ENCODE measurements around the gene KCNE1.

The KCNE1 gene

GRCh38 chr21:34536311-34536710 is 24.3 kb upstream of the KCNE1 start:
- no peak for DNase-seq

DNA sequence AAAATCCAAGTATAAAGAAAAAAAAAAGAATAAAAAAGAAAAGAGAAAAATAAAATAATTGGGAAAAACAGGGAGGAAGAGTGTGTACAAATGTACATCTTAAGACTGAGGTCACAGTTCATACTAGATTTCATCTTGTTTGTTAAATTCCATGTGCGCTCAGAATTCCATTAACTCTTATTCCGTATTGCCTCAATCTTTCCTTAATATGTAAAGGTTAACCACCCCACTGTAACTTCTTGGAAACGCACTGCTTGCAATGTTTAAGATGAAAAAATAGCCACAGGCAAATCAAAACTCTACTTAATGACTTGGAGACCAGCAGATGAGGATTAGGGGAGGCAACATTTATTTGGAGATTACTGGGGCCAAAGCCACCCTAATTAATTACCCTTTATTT is 23.9 kb upstream of the KCNE1 start:
- DNase-seq = no peak

DNA sequence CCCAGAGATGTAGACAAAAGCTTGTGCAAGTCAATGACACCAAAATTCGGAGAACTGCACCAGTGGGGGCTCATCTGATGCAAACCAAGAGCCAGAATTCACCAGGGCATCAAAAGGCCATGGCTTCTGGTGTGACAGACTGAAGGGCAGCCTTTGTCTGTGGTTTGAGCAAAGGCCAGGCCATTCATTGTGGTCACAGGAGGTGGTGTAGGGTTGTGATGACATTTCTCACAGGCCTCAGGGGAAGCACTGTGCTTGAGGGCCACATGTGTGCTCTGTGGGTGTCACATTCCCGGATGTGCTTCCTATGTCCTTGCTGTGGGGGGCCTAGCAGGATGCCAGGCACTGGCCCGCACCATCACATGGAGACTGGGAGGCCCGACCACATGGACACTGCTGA is 22.5 kb upstream of the KCNE1 start:
- DNase-seq = peak in 34 of 56 donors; percentile 10 to 82 (median 38)

- no peak for DNase-seq
Observed at GRCh38 chr21:34533938-34534337, 21.9 kb upstream of the KCNE1 start.

DNA sequence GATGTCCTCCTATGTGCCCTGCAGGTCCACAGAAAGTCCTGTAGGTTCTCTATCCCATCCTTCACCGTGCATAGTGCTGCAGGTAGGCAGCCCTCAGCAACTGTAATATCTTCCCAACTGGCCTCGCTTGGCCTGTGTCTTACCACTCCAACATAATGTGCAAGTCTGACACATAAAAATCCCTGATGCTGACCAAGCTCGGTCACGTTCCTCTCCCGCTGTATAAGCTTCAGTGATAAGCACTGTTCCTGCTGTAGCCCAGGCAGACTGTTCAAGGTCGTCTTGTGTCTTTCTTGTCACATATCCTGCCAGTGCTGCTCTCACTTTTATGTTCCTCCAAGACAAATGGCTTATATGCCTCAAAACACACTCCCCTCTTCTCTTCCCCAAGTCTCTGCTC is 19.4 kb upstream of the KCNE1 start:
- no peak for DNase-seq

- no peak for DNase-seq
Observed at GRCh38 chr21:34530261-34530660, 18.3 kb upstream of the KCNE1 start.

GRCh38 chr21:34528131-34528561 is 16.1 kb upstream of the KCNE1 start:
- DNase-seq = no peak

GRCh38 chr21:34526618-34527290 is 14.7 kb upstream of the KCNE1 start:
- DNase-seq = peak in 14 of 56 donors; percentile 2 to 40 (median 12)

- no peak for DNase-seq
Observed at GRCh38 chr21:34526241-34526617, 14.2 kb upstream of the KCNE1 start.

- DNase-seq = no peak
Observed at GRCh38 chr21:34524646-34525601, 12.9 kb upstream of the KCNE1 start.

GRCh38 chr21:34523019-34523555 is 11.1 kb upstream of the KCNE1 start:
- DNase-seq = no peak

DNA sequence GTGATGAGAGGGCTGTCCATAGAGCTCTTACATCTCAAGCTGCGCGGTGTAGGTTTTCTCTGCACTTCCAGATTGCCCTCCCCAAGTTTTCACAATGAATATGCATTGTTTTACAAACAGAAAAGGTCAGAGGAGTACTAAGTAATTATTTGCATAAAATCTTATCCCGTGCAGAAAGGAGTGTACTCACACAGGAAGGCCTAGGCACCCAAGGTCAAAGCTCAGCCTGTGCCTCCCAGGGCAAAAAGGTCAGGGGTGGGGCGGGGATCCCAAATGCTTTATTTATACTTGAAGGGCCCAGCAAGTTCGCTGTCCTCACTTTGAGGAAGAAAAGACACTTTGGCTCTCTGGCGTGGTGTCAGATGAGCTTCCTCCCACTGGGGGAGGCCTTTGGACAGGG is 10.3 kb upstream of the KCNE1 start:
- DNase-seq = no peak

GRCh38 chr21:34521561-34521960 is 9.6 kb upstream of the KCNE1 start:
- DNase-seq = no peak

DNA sequence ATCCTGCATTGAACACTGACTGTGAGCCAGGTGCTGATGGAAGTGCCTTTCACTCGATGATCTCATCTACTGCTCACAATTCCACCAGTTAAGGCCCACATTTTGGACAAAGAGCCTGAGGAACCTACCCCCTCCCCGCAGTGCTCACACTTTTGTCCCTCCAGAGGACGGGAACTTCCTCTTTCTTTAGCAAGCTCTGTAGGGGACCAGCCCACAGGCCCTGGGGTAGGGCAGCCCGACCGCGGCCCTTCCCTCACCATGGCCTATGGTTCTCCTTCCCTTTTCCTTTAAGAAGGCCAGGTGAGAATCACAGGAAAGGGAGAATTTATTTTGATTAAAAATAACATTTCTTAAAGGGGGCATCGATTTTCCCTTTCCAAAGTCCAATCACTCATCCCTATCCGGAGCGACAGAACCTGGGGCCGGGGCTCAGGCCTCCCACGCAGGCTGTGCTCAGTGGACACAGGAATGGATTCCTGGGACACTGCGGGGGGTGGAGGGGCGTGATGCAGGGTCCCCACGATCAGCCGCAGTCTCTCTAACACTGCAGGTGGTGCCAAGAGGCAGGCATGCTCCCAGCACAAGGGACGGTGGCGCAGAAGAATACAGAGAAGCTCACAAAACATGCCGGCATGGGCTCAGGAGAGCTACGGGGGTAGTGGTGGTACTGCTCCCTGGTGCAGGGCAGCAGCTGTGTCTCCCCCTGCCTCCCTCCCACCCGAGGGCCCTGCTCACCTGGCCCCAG is 8.9 kb upstream of the KCNE1 start:
- DNase-seq = no peak

DNA sequence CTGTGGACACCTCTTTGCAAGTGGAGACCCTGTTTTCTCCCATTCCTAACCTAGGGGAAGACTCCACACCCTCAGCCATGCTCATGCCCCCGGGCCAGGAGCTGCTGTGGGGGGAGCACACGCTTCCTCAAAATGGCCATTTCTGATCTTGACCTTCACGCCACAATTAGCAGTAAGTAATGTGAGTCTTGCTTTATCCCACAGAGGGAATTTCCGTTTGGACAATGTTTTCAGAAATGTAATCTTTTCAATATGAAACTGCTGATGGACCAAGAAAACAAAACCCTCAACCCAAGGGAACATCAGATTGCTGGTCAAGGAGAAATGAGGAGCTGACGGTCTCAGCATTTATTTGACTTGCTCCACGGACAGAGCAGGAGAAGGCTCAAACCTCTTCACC is 8.3 kb upstream of the KCNE1 start:
- no peak for DNase-seq

- no peak for DNase-seq
Observed at GRCh38 chr21:34519694-34520093, 7.7 kb upstream of the KCNE1 start.

DNA sequence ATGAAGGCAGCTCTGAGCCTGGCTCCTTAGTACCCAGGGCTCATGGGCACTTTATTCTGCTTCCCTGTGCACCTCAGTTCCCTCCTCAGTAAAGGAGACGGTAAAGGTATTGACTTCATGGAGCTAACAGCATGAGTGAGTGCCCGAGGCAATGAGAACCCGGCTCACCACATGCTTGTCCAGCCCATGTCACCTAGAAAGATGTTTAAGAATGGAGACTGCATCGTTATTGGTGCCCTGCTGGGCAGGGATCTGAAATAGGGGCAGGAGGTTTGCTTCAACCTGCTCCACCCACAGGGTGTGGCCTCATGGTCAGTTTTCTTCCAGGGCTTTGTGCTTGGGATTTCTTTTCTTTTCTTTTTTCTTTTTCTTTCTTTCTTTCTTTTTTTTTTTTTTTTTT is 7.0 kb upstream of the KCNE1 start:
- no peak for DNase-seq

- DNase-seq = no peak
Observed at GRCh38 chr21:34518301-34518700, 6.3 kb upstream of the KCNE1 start.

- DNase-seq = no peak
Observed at GRCh38 chr21:34517491-34518245, 5.7 kb upstream of the KCNE1 start.

DNA sequence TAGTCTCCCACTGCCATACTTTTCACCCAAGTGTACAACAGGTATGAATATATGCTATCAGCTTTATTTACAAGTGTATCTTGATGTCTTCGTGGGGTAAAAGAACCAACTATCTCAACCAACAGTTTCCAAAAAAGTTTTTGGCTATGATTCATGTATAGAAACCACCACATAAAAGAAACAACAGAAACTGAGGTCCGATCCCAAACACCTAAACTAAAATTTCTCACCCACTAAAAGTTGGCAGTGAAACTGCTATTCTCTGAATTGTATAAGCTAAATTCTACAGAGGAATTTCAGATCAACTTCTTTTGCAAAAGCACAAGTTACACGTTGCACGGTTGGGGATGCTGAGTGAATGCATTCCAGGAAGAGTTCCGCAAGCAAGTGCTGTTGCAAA is 5.0 kb upstream of the KCNE1 start:
- DNase-seq = no peak

DNA sequence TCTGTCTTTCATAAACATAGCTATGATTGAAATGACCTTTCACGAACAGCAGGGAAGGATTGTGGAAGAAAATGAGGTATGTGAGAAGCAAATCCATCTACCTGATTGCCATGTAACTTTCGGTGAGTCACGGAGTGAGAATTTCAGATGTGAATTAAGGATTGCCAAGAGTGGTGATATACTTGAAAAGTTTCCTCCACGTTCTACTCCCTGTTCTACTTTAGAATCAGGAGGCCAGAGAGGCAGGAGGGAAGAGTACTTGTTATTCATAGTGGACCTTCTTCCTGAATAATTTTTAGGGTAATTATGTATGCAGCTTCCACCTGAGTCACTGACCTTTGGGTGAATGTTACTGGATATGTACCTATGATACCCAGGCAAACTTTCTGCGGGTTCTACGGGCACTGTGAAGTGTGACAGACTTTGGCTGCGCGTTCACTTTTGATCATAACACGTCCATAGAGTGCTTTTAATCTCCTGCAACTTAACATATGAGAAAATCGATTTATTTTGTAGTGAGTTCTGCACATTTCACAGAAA is 2.6 kb upstream of the KCNE1 start:
- DNase-seq = no peak

Measured in amygdala (tissue), 56 donors.